ENCODE data around the gene NCAPD3.

The NCAPD3 gene

DNA sequence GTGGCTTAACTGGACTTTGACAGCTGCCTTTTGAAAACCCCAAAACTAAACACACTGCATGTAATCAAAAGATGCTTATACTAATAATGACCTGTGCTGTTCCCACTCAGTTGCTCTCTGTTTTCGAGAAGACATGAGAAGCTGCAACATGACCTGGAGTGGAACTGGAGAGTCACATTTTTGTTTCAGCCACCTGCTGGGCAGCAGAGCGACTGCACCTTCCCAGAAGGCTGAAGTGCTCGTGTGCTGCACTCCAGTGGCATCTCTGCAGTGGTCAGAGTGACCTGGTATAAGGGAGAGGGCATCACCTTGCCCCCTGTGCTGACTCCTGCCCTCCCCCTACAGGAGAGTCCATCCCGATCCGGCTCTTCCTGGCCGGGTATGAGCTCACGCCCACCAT lies 20.8 kb upstream of the NCAPD3 start:
- in situ Hi-C loops (cut with HindIII; ENCODE audit: low pct_ligation_motif_present, low sequenced_read_pairs): no loop called here
- Histone ChIP-seq H3K36me3 (replicated peaks) (peaks cover 44% of the 10 kb centered on the region), H3K27me3 (replicated peaks) (no peaks in the 10 kb centered on the region), H3K27ac (no peak overlapping the region), H3K4me3 (ENCODE audit: low read depth, low read length) (no peak overlapping the region)
- no peak for DNase-seq
- TF ChIP-seq, protein P1, sequence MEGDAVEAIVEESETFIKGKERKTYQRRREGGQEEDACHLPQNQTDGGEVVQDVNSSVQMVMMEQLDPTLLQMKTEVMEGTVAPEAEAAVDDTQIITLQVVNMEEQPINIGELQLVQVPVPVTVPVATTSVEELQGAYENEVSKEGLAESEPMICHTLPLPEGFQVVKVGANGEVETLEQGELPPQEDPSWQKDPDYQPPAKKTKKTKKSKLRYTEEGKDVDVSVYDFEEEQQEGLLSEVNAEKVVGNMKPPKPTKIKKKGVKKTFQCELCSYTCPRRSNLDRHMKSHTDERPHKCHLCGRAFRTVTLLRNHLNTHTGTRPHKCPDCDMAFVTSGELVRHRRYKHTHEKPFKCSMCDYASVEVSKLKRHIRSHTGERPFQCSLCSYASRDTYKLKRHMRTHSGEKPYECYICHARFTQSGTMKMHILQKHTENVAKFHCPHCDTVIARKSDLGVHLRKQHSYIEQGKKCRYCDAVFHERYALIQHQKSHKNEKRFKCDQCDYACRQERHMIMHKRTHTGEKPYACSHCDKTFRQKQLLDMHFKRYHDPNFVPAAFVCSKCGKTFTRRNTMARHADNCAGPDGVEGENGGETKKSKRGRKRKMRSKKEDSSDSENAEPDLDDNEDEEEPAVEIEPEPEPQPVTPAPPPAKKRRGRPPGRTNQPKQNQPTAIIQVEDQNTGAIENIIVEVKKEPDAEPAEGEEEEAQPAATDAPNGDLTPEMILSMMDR (IDR thresholded peaks at IDR 0.05; ENCODE audit: low read depth, low read length, missing control alignments): peak; percentile 69

DNA sequence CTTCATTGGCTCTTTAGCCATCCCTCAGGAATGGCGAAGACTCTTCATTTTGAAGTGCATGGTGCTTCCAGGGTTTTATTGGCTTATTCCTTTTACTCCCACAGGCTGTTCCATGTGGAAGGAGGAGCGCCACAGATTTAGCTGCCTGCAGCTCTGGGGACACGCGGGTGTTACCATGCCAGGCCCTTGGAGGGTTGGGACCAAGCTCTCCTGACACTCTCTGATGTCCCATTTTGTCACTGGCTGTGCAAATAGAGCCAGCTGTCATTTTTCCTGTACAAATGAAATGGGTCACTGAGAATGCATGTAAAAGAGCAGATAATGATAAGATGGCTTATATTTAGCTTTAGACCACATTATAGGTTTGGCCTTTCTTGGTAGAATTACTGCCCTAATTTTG lies 20.1 kb upstream of the NCAPD3 start:
- in situ Hi-C loops (cut with HindIII; ENCODE audit: low pct_ligation_motif_present, low sequenced_read_pairs): no loop called here
- Histone ChIP-seq H3K36me3 (replicated peaks) (peaks cover 48% of the 10 kb centered on the region), H3K27ac (no peak overlapping the region), H3K27me3 (replicated peaks) (no peaks in the 10 kb centered on the region), H3K4me3 (ENCODE audit: low read depth, low read length) (no peak overlapping the region)
- no peak for DNase-seq
- TF ChIP-seq, protein P1 (IDR thresholded peaks at IDR 0.05; ENCODE audit: low read depth, low read length, missing control alignments): no peak

DNA sequence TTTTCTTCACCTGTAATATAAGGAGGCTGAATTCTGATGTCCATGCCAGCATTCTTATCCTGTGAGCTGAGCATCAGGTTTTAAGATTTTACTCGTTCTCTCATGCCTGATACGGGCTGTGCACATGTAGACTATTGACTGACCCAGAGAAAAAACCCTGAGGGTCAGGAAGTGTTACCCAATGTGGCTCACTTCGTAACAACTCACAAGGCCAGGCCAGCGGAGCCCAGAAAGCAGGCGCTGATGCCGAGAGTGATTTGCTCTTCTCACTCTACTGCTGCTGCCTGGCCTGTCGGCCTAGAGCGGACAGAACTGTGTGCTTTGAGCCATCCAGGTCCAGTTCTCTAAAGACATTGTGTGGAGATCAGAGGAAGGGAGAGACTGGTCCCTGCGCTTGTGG lies 18.6 kb upstream of the NCAPD3 start:
- Histone ChIP-seq H3K36me3 (replicated peaks) (peaks cover 42% of the 10 kb centered on the region), H3K27ac (no peak overlapping the region), H3K27me3 (replicated peaks) (no peaks in the 10 kb centered on the region), H3K4me3 (ENCODE audit: low read depth, low read length) (no peak overlapping the region)
- TF ChIP-seq, protein P1 (IDR thresholded peaks at IDR 0.05; ENCODE audit: low read depth, low read length, missing control alignments): no peak
- no peak for DNase-seq
- in situ Hi-C loops (cut with HindIII; ENCODE audit: low pct_ligation_motif_present, low sequenced_read_pairs): no loop called here

DNA sequence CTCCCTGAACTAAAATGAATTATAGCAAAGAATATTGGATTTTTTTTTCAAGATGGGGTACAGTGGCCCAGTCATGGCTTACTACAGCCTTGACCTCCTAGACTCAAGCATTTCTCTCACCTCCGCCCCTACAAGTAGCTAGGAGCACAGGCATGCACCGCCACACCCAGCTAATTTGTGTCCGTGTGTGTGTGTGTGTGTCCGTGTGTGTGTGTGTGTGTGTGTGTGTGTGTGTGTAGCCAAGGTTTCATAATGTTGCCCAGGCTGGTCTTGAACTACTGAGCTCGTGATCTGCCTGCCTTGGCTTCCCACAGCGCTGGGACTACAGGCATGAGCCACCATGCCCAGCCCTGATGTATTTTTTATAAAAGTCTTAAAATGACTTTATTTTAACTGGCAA lies 16.8 kb upstream of the NCAPD3 start:
- H3K36me3 ChIP-seq (replicated peaks): peaks cover 38% of the 10 kb centered on the region
- H3K27ac ChIP-seq: no peak overlapping the region
- TF ChIP-seq, protein P1 (IDR thresholded peaks at IDR 0.05; ENCODE audit: low read depth, low read length, missing control alignments): no peak
- no peak for DNase-seq
- in situ Hi-C loops (cut with HindIII; ENCODE audit: low pct_ligation_motif_present, low sequenced_read_pairs): no loop called here
- no peak overlapping the region for H3K4me3 ChIP-seq (ENCODE audit: low read depth, low read length)
- H3K27me3 ChIP-seq (replicated peaks): no peaks in the 10 kb centered on the region

DNA sequence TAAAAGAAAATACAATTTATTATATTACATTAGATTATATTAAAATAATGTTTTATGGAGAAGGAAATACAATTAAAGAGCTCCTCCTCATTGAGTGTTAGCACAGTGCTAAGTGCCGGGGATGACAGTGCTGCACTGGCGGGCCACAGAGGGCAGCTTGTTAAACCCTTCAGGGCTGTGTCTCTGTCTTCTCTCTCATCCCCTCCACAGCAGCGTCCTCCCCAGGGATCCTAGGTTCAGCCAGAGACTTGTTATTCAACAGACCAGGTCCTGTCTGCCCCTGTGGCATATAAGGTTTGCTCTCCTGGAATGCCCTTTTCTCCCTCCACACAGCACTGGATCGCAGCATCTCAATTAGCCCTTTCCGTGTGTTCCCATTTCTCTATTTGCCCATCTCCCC lies 15.2 kb upstream of the NCAPD3 start:
- no peaks in the 10 kb centered on the region for H3K27me3 ChIP-seq (replicated peaks)
- in situ Hi-C loops (cut with HindIII; ENCODE audit: low pct_ligation_motif_present, low sequenced_read_pairs): no loop called here
- peaks cover 25% of the 10 kb centered on the region for H3K36me3 ChIP-seq (replicated peaks)
- TF ChIP-seq, protein P1 (IDR thresholded peaks at IDR 0.05; ENCODE audit: low read depth, low read length, missing control alignments): no peak
- no peak overlapping the region for H3K4me3 ChIP-seq (ENCODE audit: low read depth, low read length)
- no peak overlapping the region for H3K27ac ChIP-seq
- no peak for DNase-seq

DNA sequence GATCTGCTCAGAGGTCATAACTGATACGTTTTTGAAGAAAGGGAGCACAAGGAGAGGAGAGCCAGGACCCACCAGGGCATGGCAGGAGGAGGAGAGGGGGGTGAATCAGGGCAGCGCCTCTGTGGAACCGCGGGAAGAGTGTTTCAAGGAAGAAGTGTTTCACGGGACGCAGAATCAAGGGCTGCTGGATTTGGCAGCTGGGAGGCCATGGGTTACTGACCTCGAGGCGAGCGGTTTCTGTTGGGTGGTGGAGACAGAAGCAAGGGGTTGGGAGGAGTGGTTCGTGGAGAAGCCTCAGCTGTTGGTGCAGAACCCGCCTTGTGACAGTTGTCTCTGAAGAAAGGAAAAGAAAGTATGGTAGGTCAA lies 13.8 kb upstream of the NCAPD3 start:
- DNase-seq: no peak
- TF ChIP-seq, protein P1 (IDR thresholded peaks at IDR 0.05; ENCODE audit: low read depth, low read length, missing control alignments): no peak
- no peak overlapping the region for H3K27ac ChIP-seq
- H3K4me3 ChIP-seq (ENCODE audit: low read depth, low read length): no peak overlapping the region
- H3K36me3 ChIP-seq (replicated peaks): peaks cover 17% of the 10 kb centered on the region
- no peaks in the 10 kb centered on the region for H3K27me3 ChIP-seq (replicated peaks)
- in situ Hi-C loops (cut with HindIII; ENCODE audit: low pct_ligation_motif_present, low sequenced_read_pairs): no loop called here

Measured in brain microvascular endothelial cell (primary cell).